TTC549 (cell line): ENCODE data around the gene APOB.

ENCODE experiments used
- FAIRE-seq: peaks from 2 replicates; lab custom pipeline; 2012; peaks lifted over from hg19 to GRCh38; lab: Jason Lieb, UNC

APOB gene, protein sequence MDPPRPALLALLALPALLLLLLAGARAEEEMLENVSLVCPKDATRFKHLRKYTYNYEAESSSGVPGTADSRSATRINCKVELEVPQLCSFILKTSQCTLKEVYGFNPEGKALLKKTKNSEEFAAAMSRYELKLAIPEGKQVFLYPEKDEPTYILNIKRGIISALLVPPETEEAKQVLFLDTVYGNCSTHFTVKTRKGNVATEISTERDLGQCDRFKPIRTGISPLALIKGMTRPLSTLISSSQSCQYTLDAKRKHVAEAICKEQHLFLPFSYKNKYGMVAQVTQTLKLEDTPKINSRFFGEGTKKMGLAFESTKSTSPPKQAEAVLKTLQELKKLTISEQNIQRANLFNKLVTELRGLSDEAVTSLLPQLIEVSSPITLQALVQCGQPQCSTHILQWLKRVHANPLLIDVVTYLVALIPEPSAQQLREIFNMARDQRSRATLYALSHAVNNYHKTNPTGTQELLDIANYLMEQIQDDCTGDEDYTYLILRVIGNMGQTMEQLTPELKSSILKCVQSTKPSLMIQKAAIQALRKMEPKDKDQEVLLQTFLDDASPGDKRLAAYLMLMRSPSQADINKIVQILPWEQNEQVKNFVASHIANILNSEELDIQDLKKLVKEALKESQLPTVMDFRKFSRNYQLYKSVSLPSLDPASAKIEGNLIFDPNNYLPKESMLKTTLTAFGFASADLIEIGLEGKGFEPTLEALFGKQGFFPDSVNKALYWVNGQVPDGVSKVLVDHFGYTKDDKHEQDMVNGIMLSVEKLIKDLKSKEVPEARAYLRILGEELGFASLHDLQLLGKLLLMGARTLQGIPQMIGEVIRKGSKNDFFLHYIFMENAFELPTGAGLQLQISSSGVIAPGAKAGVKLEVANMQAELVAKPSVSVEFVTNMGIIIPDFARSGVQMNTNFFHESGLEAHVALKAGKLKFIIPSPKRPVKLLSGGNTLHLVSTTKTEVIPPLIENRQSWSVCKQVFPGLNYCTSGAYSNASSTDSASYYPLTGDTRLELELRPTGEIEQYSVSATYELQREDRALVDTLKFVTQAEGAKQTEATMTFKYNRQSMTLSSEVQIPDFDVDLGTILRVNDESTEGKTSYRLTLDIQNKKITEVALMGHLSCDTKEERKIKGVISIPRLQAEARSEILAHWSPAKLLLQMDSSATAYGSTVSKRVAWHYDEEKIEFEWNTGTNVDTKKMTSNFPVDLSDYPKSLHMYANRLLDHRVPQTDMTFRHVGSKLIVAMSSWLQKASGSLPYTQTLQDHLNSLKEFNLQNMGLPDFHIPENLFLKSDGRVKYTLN (N-terminal part only)

GRCh38 chr2:21043744-21044532 lies at the start of gene APOB:
TSS of gene APOB (minus strand) at chr2:21044073. CDS start at chr2:21043945, 128 bp downstream.
- FAIRE-seq = no peak

- FAIRE-seq = no peak
These were observed 48.5 kb upstream of the APOB start for GRCh38 chr2:21092308-21092869.

GRCh38 chr2:21084401-21084800 lies 40.5 kb upstream of the APOB start:
- no peak for FAIRE-seq

GRCh38 chr2:21083482-21083881 lies 39.6 kb upstream of the APOB start:
- FAIRE-seq = no peak

DNA sequence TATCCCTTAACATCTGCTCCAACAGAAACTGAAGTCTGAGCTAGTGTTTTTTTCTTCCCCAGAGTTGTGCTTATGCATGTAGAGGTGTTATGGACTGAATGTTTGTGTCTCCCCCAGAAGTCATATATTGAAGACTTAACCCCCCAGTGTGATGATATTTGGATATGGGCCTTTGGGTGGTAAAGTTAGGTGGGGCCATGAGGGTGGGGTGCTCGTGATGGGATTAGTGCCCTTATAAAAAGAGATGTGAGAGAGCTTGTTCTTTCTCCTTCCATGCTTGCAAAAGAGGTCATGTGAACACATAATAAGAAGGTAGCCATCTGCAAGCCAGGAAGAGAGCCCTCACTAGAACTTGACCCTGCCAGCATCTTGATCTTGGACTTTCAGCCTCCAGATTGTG lies 34.4 kb upstream of the APOB start:
- no peak for FAIRE-seq

DNA sequence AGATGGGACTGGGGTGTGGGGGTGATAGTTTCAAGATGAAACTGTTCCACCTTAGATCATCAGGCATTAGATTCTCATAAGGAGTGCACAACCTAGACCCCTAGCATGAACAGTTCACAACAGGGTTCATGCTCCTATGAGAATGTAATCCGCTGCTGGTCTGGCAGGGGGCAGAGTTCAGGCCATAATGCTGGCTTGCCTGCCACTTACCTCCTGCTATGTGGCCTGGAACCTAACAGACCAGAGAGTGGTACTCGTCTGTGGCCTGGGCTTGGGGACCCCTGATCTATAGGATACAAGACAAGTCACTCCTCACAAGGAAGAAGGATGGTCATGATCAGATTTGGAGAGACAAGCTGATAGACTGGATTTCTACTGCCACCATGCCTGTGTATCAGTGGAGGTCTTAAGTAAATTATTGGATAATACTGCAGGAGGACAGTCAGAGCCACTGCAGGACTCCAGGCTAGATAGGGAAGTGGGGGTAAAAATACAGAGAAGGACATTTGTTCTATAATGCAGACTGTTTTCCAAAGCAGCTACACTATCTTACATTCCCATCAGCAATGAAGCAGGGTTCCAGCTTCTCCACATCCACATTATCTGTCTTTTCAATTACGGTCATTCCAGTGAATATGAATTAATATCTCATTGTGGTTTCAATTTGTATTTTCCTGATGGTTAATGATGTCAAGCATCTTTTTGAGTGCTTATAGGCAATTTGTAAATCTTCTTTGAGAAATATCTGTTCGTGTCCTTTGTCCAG lies 28.8 kb upstream of the APOB start:
- FAIRE-seq = no peak

DNA sequence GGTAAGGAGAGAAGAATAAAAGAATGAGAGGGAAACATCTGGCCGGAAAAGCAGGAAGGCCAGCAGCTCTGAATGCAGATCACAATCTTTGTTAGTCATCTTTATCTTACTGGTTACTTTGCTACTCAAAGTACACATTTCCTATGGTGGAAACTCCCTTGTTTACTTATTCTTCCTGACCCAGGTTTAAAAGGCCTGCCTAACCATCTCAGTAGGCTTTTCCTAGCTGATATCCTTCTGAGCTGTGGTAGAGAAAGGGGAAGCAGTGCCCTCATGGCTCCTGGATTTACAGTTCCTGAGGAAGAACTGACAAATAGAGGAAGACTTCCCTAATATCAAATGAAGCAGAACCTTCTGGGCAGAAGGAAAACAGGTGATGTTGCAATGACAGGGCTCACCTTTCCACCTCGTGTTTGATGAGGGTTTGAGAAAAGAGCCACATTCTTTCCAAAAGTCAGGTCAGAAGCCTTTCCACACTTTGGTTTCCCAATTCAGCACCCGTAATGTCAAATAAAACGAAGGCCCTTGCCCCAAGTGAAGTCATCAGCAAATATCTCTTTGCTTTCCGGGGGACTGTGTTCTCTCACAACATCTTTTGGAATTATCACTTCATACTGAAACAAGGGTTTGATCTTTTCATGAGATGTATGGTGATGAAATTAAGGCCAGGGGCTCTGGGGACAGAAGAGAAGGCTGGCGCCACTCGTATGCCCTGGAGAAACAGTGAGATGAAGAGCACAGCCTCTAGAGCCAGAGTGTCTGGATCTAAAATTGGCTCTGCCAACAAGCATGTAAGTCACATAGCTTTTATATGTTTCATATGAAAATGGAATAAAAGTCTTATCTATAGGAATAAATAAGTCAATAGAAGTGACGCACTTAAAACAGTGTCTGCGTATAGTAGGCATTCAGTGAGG lies 26.7 kb upstream of the APOB start:
- FAIRE-seq = no peak

- no peak for FAIRE-seq
These were observed 26.0 kb upstream of the APOB start for GRCh38 chr2:21069746-21070340.

- no peak for FAIRE-seq
These were observed 24.1 kb upstream of the APOB start for GRCh38 chr2:21067859-21068537.

GRCh38 chr2:21067125-21067524 lies 23.3 kb upstream of the APOB start:
- no peak for FAIRE-seq

DNA sequence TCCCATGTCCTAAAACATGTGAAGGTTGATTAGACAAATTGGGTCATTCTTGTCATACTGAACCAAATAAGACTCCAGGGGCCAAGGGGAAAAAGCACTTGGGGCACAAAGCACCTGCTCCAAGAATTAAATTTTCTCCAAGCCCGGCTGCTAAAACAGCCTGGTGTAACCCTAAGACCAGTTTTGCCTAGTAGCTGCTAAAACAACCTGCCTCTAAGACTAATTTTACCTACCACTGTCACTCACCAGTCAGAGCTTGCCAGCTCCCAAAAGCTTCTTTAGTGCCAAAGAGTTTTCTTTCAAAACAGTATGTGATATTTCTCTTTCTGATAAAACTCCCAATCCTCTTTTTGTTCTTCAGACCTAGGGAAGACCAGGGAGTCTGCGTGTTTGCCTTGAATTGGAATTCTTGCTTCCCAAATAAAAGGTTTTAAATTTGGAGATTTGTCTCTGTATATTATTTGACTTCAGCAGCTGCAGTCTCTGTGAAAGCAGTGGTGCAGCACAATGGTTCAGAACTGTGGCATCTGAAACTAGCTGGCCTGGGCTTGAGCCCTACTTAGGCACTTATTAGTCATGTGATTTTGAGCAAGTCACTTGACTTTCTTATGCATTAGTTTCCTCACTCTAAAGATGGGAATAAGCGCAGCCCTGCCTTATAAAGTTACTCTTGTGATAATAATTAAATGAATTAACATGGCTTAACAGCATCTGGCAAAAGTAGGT lies 16.2 kb upstream of the APOB start:
- FAIRE-seq = no peak

GRCh38 chr2:21057097-21057496 lies 13.2 kb upstream of the APOB start:
- FAIRE-seq = no peak

- FAIRE-seq = no peak
These were observed 12.3 kb upstream of the APOB start for GRCh38 chr2:21055879-21056790.

- FAIRE-seq = no peak
These were observed 11.6 kb upstream of the APOB start for GRCh38 chr2:21055451-21055850.

GRCh38 chr2:21054011-21054410 lies 10.1 kb upstream of the APOB start:
- no peak for FAIRE-seq

GRCh38 chr2:21052044-21052443 lies 8.2 kb upstream of the APOB start:
- FAIRE-seq = no peak

GRCh38 chr2:21050164-21050563 lies 6.3 kb upstream of the APOB start:
- FAIRE-seq = no peak
